OCI-LY1 (cell line): ENCODE measurements around the gene AMHR2.
"Not testable (repeated sequence)": the region's sequence is repeated elsewhere in the genome, so short reads cannot be mapped to it uniquely, and the experiment has no call there.

Experiments used
- H2AFZ ChIP-seq: fragments of 200-600 bp; sonication (generic), shearing (Covaris generic); 2 replicates; pipeline ENCODE4 v1.6.0; 2014; ENCODE audit warnings: antibody characterized with exemption, mild to moderate bottlenecking, low read length
- H3F3A ChIP-seq: fragments of 200-600 bp; sonication (generic), shearing (Covaris generic); 2 replicates; pipeline ENCODE4 v1.6.0; 2014; ENCODE audit warnings: mild to moderate bottlenecking, antibody characterized with exemption, low read length, moderate library complexity; ENCODE audit not compliant: insufficient read depth
- H3K27ac ChIP-seq: fragments of 200-600 bp; sonication (generic); 2 replicates; pipeline ENCODE4 v1.5.1; 2014; ENCODE audit warnings: low read length, mixed run types, mild to moderate bottlenecking, low read depth; ENCODE audit not compliant: poor library complexity, severe bottlenecking
- H3K27me3 ChIP-seq: fragments of 200-600 bp; sonication (generic); 2 replicates; pipeline ENCODE4 v1.6.0; 2014; ENCODE audit warnings: antibody characterized with exemption, mild to moderate bottlenecking, low read length, moderate library complexity; ENCODE audit not compliant: insufficient read depth
- H3K36me3 ChIP-seq: fragments of 200-600 bp; sonication (generic); 2 replicates; pipeline ENCODE4 v1.6.1; 2014; ENCODE audit warnings: mild to moderate bottlenecking, antibody characterized with exemption, low read length, moderate library complexity, mixed read lengths; ENCODE audit not compliant: insufficient read depth
- H3K4me1 ChIP-seq: fragments of 200-600 bp; sonication (generic); 2 replicates; pipeline ENCODE4 v1.5.1; 2014; ENCODE audit warnings: mild to moderate bottlenecking, low read length, moderate library complexity; ENCODE audit not compliant: insufficient read depth, severe bottlenecking
- H3K4me2 ChIP-seq: fragments of 200-600 bp; sonication (generic), shearing (Covaris generic); 2 replicates; pipeline ENCODE4 v1.6.1; 2014; ENCODE audit warnings: low read length
- H3K4me3 ChIP-seq: fragments of 200-600 bp; sonication (generic); 2 replicates; pipeline ENCODE4 v1.5.1; 2014; ENCODE audit warnings: low read length, low read depth, mild to moderate bottlenecking, mixed read lengths; ENCODE audit not compliant: poor library complexity, severe bottlenecking
- H3K79me2 ChIP-seq: fragments of 200-600 bp; shearing (Covaris generic); 2 replicates; pipeline ENCODE4 v1.6.1; 2016; ENCODE audit warnings: mixed run types, low read length, mixed read lengths; ENCODE audit not compliant: insufficient read depth
- H3K9ac ChIP-seq: fragments of 200-600 bp; sonication (generic), shearing (Covaris generic); 2 replicates; pipeline ENCODE4 v1.6.1; 2014; ENCODE audit warnings: mild to moderate bottlenecking, low read length, mixed read lengths
- H3K9me2 ChIP-seq: fragments of 200-600 bp; sonication (generic), shearing (Covaris generic); 2 replicates; pipeline ENCODE4 v1.6.1; 2014; ENCODE audit warnings: low read depth, mild to moderate bottlenecking, low read length, mixed read lengths
- H3K9me3 ChIP-seq: fragments of 200-600 bp; shearing (Covaris generic); 2 replicates; pipeline ENCODE4 v1.6.1; 2014; ENCODE audit warnings: low read length, mixed read lengths
- H4K20me1 ChIP-seq: fragments of 200-600 bp; sonication (generic), shearing (Covaris generic); 2 replicates; pipeline ENCODE4 v1.6.0; 2016; ENCODE audit warnings: mild to moderate bottlenecking, low read length; ENCODE audit not compliant: insufficient read depth
- CTCF ChIP-seq: fragments of 200-600 bp; sonication (generic), shearing (Covaris generic); IDR thresholded peaks from 2 replicates; pipeline ENCODE4 v1.5.1; 2017; ENCODE audit warnings: mild to moderate bottlenecking, antibody characterized with exemption, low read length, moderate library complexity, mixed read lengths
- EZH2 ChIP-seq: fragments of 200-600 bp; sonication (generic), shearing (Covaris generic); IDR thresholded peaks from 2 replicates; pipeline ENCODE4 v1.8.0; 2017; ENCODE audit warnings: borderline replicate concordance, mixed run types, mild to moderate bottlenecking, antibody characterized with exemption, low read length, moderate library complexity, mixed read lengths

The AMHR2 gene

GRCh38 chr12:53418221-53418620, 5.4 kb upstream of the AMHR2 start:
- H3K79me2 ChIP-seq: no peaks in the 10 kb centered on the region
- no peak for TF ChIP-seq CTCF
- H2AFZ ChIP-seq: no peak overlapping the region
- no peaks in the 10 kb centered on the region for H3K27me3 ChIP-seq
- no peaks in the 10 kb centered on the region for H3K9me2 ChIP-seq
- H3K9me3 ChIP-seq: no peaks in the 10 kb centered on the region
- peaks cover 10% of the 10 kb centered on the region; the same call in 1 of the 2 replicates for H3K36me3 ChIP-seq
- peaks cover 33% of the 10 kb centered on the region for H3K4me1 ChIP-seq
- no peak overlapping the region for H3K4me3 ChIP-seq
- H3F3A ChIP-seq: no peaks in the 10 kb centered on the region
- H4K20me1 ChIP-seq: no peaks in the 10 kb centered on the region
- no peak overlapping the region for H3K9ac ChIP-seq
- H3K4me2 ChIP-seq: no peak overlapping the region
- H3K27ac ChIP-seq: peak overlapping the region; percentile 42

GRCh38 chr12:53419756-53420155, 3.9 kb upstream of the AMHR2 start:
- Histone ChIP-seq H4K20me1 (no peaks in the 10 kb centered on the region), H2AFZ (no peak overlapping the region), H3K4me2 (no peak overlapping the region), H3K27me3 (no peaks in the 10 kb centered on the region), H3K27ac (no peak overlapping the region), H3K36me3 (no peaks in the 10 kb centered on the region), H3F3A (no peaks in the 10 kb centered on the region), H3K9me2 (no peaks in the 10 kb centered on the region), H3K79me2 (no peaks in the 10 kb centered on the region), H3K9me3 (no peaks in the 10 kb centered on the region), H3K4me1 (peaks cover 33% of the 10 kb centered on the region), H3K4me3 (no peak overlapping the region), H3K9ac (no peak overlapping the region)
- TF ChIP-seq EZH2 (no peak), CTCF (no peak)

- H3F3A ChIP-seq, H3K9ac ChIP-seq, H4K20me1 ChIP-seq, H3K27ac ChIP-seq, H3K4me3 ChIP-seq, H3K79me2 ChIP-seq, H3K36me3 ChIP-seq, H3K4me2 ChIP-seq, H3K9me2 ChIP-seq, H3K9me3 ChIP-seq, H3K27me3 ChIP-seq, H2AFZ ChIP-seq: not testable (repeated sequence)
- H3K4me1 ChIP-seq: peaks cover 23% of the 10 kb centered on the region
Observed at GRCh38 chr12:53422247-53422646, 1.4 kb upstream of the AMHR2 start.

- Histone ChIP-seq H3K36me3 (no peaks in the 10 kb centered on the region), H4K20me1 (no peaks in the 10 kb centered on the region), H3K27me3 (no peaks in the 10 kb centered on the region), H3K9me3 (no peaks in the 10 kb centered on the region), H3K9ac (no peak overlapping the region), H3K27ac (no peak overlapping the region), H3K4me2 (no peak overlapping the region), H3K9me2 (no peaks in the 10 kb centered on the region), H3K4me1 (peaks cover 10% of the 10 kb centered on the region), H3F3A (no peaks in the 10 kb centered on the region), H2AFZ (no peak overlapping the region), H3K4me3 (no peak overlapping the region), H3K79me2 (no peaks in the 10 kb centered on the region)
- TF ChIP-seq CTCF (no peak), EZH2 (no peak)
Observed at GRCh38 chr12:53424626-53425514, 1.2 kb downstream of the AMHR2 start.
